Measurements from ENCODE around the gene FXYD2. TPM values are rescaled to one million over a fixed set of nuclear protein-coding genes. Genes with fewer than 3 reads are reported as not detected.

The FXYD2 gene
- total RNA-seq, 1 donor from 2014 or later: not detected

GRCh38 chr11:117855912-117856651 lies 31.5 kb upstream of the FXYD2 start:
- Histone ChIP-seq H3K9me3 (ENCODE audit: insufficient read depth, low read depth, low read length) (no peaks in the 10 kb centered on the region), H3K9ac (ENCODE audit: low read length) (no peak overlapping the region), H3K79me2 (ENCODE audit: insufficient read depth, low read length) (no peaks in the 10 kb centered on the region), H3K4me2 (ENCODE audit: low read length) (no peak overlapping the region), H3K36me3 (ENCODE audit: insufficient read depth, low read length) (no peaks in the 10 kb centered on the region), H3K4me1 (ENCODE audit: insufficient read depth, low read length) (no peaks in the 10 kb centered on the region), H4K20me1 (ENCODE audit: insufficient read depth, low read length) (no peaks in the 10 kb centered on the region), H3K4me3 (ENCODE audit: insufficient read depth, low read depth, low read length) (no peak overlapping the region), H3K27me3 (ENCODE audit: insufficient read depth, low read length) (no peaks in the 10 kb centered on the region), H3K27ac (ENCODE audit: low read depth, low read length) (no peak overlapping the region), H2AFZ (ENCODE audit: low read depth, low read length) (no peak overlapping the region)
- TF ChIP-seq, protein P1, sequence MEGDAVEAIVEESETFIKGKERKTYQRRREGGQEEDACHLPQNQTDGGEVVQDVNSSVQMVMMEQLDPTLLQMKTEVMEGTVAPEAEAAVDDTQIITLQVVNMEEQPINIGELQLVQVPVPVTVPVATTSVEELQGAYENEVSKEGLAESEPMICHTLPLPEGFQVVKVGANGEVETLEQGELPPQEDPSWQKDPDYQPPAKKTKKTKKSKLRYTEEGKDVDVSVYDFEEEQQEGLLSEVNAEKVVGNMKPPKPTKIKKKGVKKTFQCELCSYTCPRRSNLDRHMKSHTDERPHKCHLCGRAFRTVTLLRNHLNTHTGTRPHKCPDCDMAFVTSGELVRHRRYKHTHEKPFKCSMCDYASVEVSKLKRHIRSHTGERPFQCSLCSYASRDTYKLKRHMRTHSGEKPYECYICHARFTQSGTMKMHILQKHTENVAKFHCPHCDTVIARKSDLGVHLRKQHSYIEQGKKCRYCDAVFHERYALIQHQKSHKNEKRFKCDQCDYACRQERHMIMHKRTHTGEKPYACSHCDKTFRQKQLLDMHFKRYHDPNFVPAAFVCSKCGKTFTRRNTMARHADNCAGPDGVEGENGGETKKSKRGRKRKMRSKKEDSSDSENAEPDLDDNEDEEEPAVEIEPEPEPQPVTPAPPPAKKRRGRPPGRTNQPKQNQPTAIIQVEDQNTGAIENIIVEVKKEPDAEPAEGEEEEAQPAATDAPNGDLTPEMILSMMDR (IDR thresholded peaks at IDR 0.05; ENCODE audit: insufficient read depth, low read depth, low read length): no peak
- TF ChIP-seq EZH2 (IDR thresholded peaks at IDR 0.05; ENCODE audit: insufficient read depth, low read length): no peak
- no peak for DNase-seq (ENCODE audit: low read depth)
- no peak for FAIRE-seq
- Mint-ChIP-seq H3K36me3 (ENCODE audit: low read depth, unreplicated experiment) (no peaks in the 10 kb centered on the region), H3K27ac (ENCODE audit: unreplicated experiment) (no peak overlapping the region), H3K4me3 (ENCODE audit: unreplicated experiment) (no peak overlapping the region), H3K9me3 (ENCODE audit: unreplicated experiment) (peaks cover 2% of the 10 kb centered on the region), H3K27me3 (ENCODE audit: low read depth, unreplicated experiment) (peaks cover 23% of the 10 kb centered on the region), H3K4me1 (ENCODE audit: low read depth, unreplicated experiment) (peaks cover 15% of the 10 kb centered on the region)

DNA sequence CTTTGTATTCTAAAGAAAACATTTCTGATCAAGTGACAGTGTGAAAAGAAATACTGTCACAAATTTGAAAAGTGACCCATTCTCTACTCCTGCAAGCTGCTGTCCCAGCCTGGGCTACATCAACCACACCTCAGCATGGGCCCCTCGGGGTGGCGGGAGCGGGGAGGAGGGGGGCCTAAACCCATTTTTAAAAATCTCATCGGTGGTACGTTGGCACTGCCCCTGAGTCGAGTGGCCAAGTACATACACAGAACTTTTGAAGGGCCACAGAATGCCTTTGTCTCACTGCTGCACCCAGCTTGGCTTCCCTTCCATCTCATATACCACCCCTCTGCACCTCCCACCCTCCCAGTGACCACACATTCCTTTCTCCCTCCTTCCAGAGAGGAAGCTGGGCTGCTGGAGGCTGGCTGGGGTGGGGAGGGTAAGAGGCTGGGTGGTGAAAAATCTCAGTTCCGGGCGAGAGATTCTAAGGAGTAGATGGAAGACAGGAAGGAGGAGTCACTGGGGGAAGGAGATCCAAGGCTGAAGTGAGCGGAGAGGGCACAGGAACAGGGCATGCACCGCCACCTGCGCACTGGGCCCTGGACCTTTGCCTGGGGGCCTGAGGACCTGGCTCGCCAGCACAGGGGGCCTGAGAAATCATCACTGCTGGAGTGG lies 30.8 kb upstream of the FXYD2 start:
- no peak overlapping the region for H3K27ac Mint-ChIP-seq (ENCODE audit: unreplicated experiment)
- DNase-seq (ENCODE audit: low read depth): no peak

More for the DNA sequence above, 30.8 kb upstream of the FXYD2 start:
- no peaks in the 10 kb centered on the region for H3K9me3 ChIP-seq (ENCODE audit: insufficient read depth, low read depth, low read length)
- no peak overlapping the region for H3K9ac ChIP-seq (ENCODE audit: low read length)
- Mint-ChIP-seq H3K36me3 (ENCODE audit: low read depth, unreplicated experiment) (no peaks in the 10 kb centered on the region), H3K9me3 (ENCODE audit: unreplicated experiment) (peaks cover 2% of the 10 kb centered on the region), H3K27me3 (ENCODE audit: low read depth, unreplicated experiment) (peaks cover 16% of the 10 kb centered on the region), H3K4me1 (ENCODE audit: low read depth, unreplicated experiment) (peaks cover 15% of the 10 kb centered on the region), H3K4me3 (ENCODE audit: unreplicated experiment) (no peak overlapping the region)
- H3K4me3 ChIP-seq (ENCODE audit: insufficient read depth, low read depth, low read length): no peak overlapping the region
- H3K79me2 ChIP-seq (ENCODE audit: insufficient read depth, low read length): no peaks in the 10 kb centered on the region
- no peaks in the 10 kb centered on the region for H3K4me1 ChIP-seq (ENCODE audit: insufficient read depth, low read length)
- no peak overlapping the region for H2AFZ ChIP-seq (ENCODE audit: low read depth, low read length)
- H3K27me3 ChIP-seq (ENCODE audit: insufficient read depth, low read length): no peaks in the 10 kb centered on the region
- no peaks in the 10 kb centered on the region for H3K36me3 ChIP-seq (ENCODE audit: insufficient read depth, low read length)
- H4K20me1 ChIP-seq (ENCODE audit: insufficient read depth, low read length): no peaks in the 10 kb centered on the region
- H3K4me2 ChIP-seq (ENCODE audit: low read length): no peak overlapping the region
- no peak for FAIRE-seq
- no peak overlapping the region for H3K27ac ChIP-seq (ENCODE audit: low read depth, low read length)
- TF ChIP-seq EZH2 (IDR thresholded peaks at IDR 0.05; ENCODE audit: insufficient read depth, low read length): no peak
- TF ChIP-seq, protein P1 (IDR thresholded peaks at IDR 0.05; ENCODE audit: insufficient read depth, low read depth, low read length): no peak
